Astrocyte of the spinal cord (primary cell): Measurements from ENCODE around the gene TMEM123.

ENCODE experiments used
- DNase-seq: peaks from one replicate; pipeline ENCODE4 v3.0.0; 2011; ENCODE audit warnings: low read depth, low spot score
- H3K4me3 ChIP-seq: 2 replicates; pipeline ENCODE4 v1.5.1; 2011; ENCODE audit warnings: low read depth, mild to moderate bottlenecking, low read length, moderate library complexity
- in situ Hi-C: cut with HindIII; loops from 2 replicates; pipeline ENCODE4 v1.10.0; 2017; ENCODE audit warnings: low sequenced_read_pairs
- TF ChIP-seq, protein P1 (sequence below): IDR thresholded peaks from 2 replicates; pipeline ENCODE4 v1.5.1; 2012; ENCODE audit warnings: low read depth, mild to moderate bottlenecking, low read length, inconsistent platforms

The TMEM123 gene

DNA sequence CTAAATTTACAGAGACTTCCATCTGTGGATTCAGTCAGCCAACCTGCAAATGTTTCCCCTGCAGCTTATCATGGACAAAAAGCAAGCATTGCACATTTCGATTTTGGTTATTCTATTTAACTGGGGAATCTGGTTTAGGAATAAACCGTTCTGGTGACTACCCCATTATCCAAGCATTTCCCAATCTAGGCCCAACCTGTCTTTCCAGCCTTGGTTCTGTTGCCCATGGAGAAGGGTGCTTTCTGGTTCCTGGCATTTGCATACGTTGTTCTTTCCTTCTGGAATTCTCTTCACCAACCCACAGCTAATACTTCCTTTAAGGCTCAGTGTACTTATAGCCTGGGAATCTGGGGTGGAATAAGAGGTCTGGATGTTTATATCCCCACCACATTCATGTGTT, 1.4 kb upstream of the TMEM123 start:
- in situ Hi-C loops, result no loop called here
- H3K4me3 ChIP-seq, result peak overlapping the region; percentile 71
- no peak for DNase-seq
- TF ChIP-seq, protein P1, sequence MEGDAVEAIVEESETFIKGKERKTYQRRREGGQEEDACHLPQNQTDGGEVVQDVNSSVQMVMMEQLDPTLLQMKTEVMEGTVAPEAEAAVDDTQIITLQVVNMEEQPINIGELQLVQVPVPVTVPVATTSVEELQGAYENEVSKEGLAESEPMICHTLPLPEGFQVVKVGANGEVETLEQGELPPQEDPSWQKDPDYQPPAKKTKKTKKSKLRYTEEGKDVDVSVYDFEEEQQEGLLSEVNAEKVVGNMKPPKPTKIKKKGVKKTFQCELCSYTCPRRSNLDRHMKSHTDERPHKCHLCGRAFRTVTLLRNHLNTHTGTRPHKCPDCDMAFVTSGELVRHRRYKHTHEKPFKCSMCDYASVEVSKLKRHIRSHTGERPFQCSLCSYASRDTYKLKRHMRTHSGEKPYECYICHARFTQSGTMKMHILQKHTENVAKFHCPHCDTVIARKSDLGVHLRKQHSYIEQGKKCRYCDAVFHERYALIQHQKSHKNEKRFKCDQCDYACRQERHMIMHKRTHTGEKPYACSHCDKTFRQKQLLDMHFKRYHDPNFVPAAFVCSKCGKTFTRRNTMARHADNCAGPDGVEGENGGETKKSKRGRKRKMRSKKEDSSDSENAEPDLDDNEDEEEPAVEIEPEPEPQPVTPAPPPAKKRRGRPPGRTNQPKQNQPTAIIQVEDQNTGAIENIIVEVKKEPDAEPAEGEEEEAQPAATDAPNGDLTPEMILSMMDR, result no peak

DNA sequence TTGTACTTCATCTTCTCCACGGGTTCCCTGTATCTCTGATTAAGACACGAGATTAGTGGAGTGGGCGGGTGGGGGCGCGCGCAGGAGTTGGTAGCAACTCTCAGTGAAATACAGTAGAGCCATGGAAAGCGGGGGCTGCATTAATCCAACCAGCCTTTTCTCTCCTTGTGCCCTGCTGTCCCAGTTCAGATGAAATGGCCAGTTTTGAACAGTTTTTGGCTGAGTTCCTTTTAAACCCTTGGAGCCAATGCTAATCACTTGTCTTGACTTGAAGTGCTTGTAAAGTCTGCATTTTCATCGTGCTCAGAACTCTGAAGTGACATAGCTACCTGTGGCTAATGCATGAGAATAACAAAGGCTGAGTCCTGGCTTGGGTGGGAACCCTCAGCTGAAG, 734 bp upstream of the TMEM123 start:
- peak overlapping the region; percentile 71 for H3K4me3 ChIP-seq
- TF ChIP-seq, protein P1, result no peak
- DNase-seq, result no peak
- in situ Hi-C loops, result no loop called here

DNA sequence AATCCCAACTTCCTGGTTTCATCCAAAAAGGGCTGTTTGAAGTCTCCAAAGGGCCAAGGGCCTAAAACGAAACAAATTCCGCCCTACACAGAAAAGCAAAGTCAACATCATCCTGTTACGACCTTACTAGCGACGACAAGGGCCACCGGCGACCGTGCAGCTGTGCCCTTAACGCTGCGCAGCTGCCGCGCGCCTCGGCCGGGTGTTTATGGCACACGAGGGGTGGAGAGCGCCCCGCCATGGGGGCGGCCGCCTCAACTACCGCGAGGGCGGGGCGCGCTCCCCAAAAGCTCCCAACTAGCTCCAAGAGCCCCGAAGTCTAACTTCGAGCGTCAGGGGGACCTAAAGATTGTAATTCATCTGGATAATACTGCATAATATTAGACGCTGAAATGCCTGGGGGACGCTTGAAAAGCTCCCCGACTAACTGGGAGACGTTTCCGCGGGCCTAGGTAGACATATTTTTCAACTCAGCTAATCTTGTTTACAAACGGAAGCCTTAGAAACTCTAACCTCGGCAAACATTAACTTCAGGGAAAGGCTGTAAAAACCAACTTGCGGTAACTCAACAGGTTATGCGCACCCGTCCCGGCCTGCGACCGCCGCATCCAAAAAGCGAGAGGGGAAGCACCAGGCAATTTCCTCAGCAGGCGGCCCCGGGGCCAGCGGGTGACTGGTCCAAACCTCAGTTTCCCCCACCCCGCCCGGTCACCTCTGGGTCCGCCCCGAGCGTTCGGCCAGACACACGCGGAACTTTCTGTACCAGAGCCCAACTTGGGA, 694 bp downstream of the TMEM123 start:
- TF ChIP-seq, protein P1, result no peak
- H3K4me3 ChIP-seq, result peak overlapping the region; percentile 71
- DNase-seq, result peak; percentile 51
- in situ Hi-C loops, result no loop called here

DNA sequence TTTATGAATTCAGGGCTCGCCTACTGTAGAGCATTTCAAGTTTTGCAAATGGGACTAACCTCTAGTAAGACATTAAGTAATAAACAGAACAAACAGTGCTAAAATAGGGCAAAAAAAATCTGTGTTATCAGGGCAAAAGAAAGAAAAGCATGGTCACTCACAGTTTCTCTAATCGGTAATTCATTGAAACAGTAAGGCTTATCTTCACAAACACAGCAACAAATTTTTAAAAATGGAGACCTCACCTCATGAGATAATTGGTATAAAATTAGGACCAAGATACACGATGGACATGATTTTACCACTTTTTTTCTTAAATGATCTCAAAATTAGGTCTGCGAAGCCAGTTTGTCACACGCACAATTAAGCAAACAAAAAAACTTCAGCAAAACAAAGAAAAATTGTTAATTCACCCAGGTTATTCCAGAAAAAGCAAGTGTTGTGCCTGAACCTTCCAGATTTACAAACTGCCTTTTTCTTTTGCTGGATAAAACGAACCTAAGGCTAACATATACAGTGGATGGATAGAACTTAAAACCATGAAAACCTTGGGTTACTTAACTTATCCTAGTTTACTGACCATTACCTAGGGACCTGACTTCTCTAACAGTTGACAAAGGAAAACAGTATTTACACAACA, 1.4 kb downstream of the TMEM123 start:
- TF ChIP-seq, protein P1, result no peak
- DNase-seq, result no peak
- H3K4me3 ChIP-seq, result peak overlapping the region; percentile 71
- in situ Hi-C loops, result no loop called here

DNA sequence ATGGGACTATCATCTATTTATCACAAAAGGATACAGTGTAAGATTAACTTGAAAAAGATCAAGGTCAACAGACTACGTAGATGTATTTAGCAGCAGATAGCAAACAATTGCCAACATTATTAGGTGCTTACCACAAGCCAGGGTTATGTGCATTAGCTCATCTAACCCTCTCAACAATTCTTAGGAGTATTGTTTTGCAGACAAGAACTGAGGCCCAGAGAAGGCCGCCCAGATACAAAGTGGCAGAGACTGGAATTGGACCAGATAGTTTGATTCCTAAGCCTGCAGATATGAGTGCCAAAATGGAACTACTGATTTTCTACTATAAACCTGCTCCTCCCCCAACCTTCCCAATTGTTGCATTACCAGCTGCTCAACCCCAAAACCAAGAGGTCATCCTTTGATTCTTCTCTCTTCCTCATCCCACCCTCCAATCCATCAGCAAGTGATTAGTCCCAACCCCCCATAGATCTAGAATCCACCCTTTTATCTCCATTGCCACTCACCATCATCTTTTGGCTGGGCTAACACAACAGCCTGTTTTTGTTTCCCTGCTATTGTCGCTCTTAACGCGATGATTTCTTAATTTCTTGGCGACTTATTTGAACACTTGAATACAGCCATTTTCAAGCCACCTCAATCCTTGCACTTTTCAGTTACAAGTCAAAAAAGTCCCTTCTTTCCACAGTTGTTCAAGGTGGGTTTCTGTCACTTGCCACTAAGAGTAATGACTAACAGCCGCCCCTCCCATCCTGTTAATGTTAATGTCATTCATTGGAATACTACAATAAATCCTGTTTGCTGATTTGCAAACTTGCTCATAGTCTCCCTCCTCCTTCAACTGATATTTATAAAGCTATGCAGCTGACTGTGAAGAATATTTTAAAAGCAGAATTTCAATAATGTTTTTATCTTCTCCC, 2.7 kb downstream of the TMEM123 start:
- in situ Hi-C loops, result no loop called here
- no peak overlapping the region for H3K4me3 ChIP-seq
- DNase-seq, result no peak
- TF ChIP-seq, protein P1, result no peak

DNA sequence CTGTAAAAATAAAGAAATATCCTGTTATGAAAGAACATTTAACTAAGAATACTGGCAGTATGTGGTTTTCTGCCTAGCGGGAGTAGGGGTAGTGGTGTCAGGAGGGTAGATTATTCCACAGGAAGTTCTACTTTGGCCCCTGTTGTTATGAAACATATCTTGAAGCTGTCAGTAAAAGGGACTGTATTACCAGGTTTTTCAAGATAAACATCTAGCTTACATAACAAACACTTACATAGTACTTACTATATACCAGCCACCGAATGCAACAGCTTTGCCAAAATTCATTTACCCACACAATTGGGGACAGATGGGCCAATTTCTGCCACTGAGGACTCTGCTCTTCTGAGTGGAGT, 3.7 kb downstream of the TMEM123 start:
- DNase-seq, result no peak
- in situ Hi-C loops, result no loop called here
- TF ChIP-seq, protein P1, result no peak
- no peak overlapping the region for H3K4me3 ChIP-seq
